ENCODE measurements around the gene GBP6.

DNA sequence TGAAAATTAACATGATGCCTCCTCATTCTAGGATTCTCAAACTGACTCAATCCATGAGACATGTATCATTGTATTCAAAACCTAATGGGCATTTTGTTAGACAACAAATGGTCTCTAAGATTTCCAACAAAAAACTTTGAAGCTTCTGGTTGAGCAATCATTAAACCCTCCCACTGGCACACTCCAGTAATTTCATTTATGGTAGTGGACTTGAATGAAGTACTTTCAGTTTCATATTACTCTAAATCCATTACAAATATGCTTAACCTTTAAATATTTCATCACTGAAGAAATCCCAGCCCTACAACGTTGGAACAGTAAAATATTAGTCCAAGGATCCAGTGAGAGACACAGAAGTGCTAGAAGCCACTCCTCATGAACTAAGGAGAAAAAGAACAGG, 43.5 kb downstream of the GBP6 start:
- TF ChIP-seq, protein P1, sequence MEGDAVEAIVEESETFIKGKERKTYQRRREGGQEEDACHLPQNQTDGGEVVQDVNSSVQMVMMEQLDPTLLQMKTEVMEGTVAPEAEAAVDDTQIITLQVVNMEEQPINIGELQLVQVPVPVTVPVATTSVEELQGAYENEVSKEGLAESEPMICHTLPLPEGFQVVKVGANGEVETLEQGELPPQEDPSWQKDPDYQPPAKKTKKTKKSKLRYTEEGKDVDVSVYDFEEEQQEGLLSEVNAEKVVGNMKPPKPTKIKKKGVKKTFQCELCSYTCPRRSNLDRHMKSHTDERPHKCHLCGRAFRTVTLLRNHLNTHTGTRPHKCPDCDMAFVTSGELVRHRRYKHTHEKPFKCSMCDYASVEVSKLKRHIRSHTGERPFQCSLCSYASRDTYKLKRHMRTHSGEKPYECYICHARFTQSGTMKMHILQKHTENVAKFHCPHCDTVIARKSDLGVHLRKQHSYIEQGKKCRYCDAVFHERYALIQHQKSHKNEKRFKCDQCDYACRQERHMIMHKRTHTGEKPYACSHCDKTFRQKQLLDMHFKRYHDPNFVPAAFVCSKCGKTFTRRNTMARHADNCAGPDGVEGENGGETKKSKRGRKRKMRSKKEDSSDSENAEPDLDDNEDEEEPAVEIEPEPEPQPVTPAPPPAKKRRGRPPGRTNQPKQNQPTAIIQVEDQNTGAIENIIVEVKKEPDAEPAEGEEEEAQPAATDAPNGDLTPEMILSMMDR (IDR thresholded peaks at IDR 0.05), result no peak
- no peak for TF ChIP-seq SMC3 (IDR thresholded peaks at IDR 0.05; ENCODE audit: low read depth, low read length)

Measured in SK-N-SH (cell line).